Calu3 (cell line): ENCODE measurements around the gene NSUN5. TPM values are rescaled to one million over a fixed set of nuclear protein-coding genes. Genes with fewer than 3 reads are reported as not detected.
"Not testable (repeated sequence)": the region's sequence is repeated elsewhere in the genome, so short reads cannot be mapped to it uniquely, and the experiment has no call there.

Experiments used
- BruUV-seq: library from RNA; stranded (reverse); fragments of 400-500 nt; replicated peaks from 2 replicates; lab custom pipeline; 2021; lab: Mats Ljungman, UMichigan
- CTCF ChIA-PET: fragments of 300-600 bp; sonication (Branson Sonifier 250); formaldehyde crosslinking; loops from one replicate; lab custom pipeline; 2022; ENCODE audit warnings: antibody characterized with exemption; lab: Charles Lee
- DNase-seq: peaks from one replicate; pipeline ENCODE4 v3.0.0; 2022
- H3K27ac Mint-ChIP-seq: one replicate; pipeline ENCODE4 v1.8.0; 2022; ENCODE audit warnings: mixed read lengths; ENCODE audit not compliant: unreplicated experiment
- H3K27me3 Mint-ChIP-seq: one replicate; pipeline ENCODE4 v1.8.0; 2022; ENCODE audit warnings: mixed read lengths; ENCODE audit not compliant: unreplicated experiment
- H3K36me3 Mint-ChIP-seq: one replicate; pipeline ENCODE4 v1.8.0; 2022; ENCODE audit warnings: mild to moderate bottlenecking, moderate library complexity, mixed read lengths; ENCODE audit not compliant: insufficient read depth, unreplicated experiment
- H3K4me1 Mint-ChIP-seq: one replicate; pipeline ENCODE4 v1.8.0; 2022; ENCODE audit warnings: mild to moderate bottlenecking, low read depth, mixed read lengths; ENCODE audit not compliant: unreplicated experiment
- H3K4me3 Mint-ChIP-seq: one replicate; pipeline ENCODE4 v1.8.0; 2022; ENCODE audit warnings: mild to moderate bottlenecking, low read depth, moderate library complexity, mixed read lengths; ENCODE audit not compliant: unreplicated experiment
- H3K9me3 Mint-ChIP-seq: one replicate; pipeline ENCODE4 v1.8.0; 2022; ENCODE audit warnings: low read depth, mixed read lengths; ENCODE audit not compliant: unreplicated experiment
- CTCF ChIP-seq: fragments of 200-600 bp; IDR thresholded peaks from one replicate; pipeline ENCODE4 v1.8.0; 2022; ENCODE audit warnings: antibody characterized with exemption; ENCODE audit not compliant: unreplicated experiment
- intact Hi-C: fragments of 100-400 bp; cut with micrococcal nuclease; formaldehyde crosslinking; loops from one replicate; pipeline ENCODE4 v1.10.0; 2022; ENCODE audit not compliant: unreplicated experiment
- total RNA-seq: library from RNA; stranded (reverse); gene quantifications from 2 replicates; pipeline ENCODE4 v1.2.3, GENCODE V29; 2022

Gene NSUN5
- total RNA-seq, 1 experiment from 2014 or later = 17.5 TPM

GRCh38 chr7:73314271-73314670, 5.6 kb upstream of the NSUN5 start:
- Mint-ChIP-seq H3K9me3 (no peaks in the 10 kb centered on the region), H3K4me3 (no peak overlapping the region), H3K36me3 (no peaks in the 10 kb centered on the region), H3K27ac (no peak overlapping the region), H3K4me1 (no peaks in the 10 kb centered on the region), H3K27me3 (no peaks in the 10 kb centered on the region)
- intact Hi-C loops = no loop called here
- CTCF ChIA-PET = no interaction called here
- TF ChIP-seq CTCF = no peak
- BruUV-seq = no TSS peak
- DNase-seq = no peak

- no peaks in the 10 kb centered on the region for H3K4me1 Mint-ChIP-seq
- H3K4me3 Mint-ChIP-seq = no peak overlapping the region
- intact Hi-C loops = no loop called here
- peaks cover 4% of the 10 kb centered on the region for H3K36me3 Mint-ChIP-seq
- no peak overlapping the region for H3K27ac Mint-ChIP-seq
- H3K9me3 Mint-ChIP-seq = no peaks in the 10 kb centered on the region
- DNase-seq = no peak
- no TSS peak for BruUV-seq
- TF ChIP-seq CTCF = no peak
- CTCF ChIA-PET = no interaction called here
- H3K27me3 Mint-ChIP-seq = no peaks in the 10 kb centered on the region
These were observed 4.9 kb upstream of the NSUN5 start for GRCh38 chr7:73313521-73313906.

GRCh38 chr7:73312831-73313520, 4.3 kb upstream of the NSUN5 start:
- DNase-seq = no peak
- no TSS peak for BruUV-seq
- TF ChIP-seq CTCF = no peak
- Mint-ChIP-seq H3K27ac (no peak overlapping the region), H3K27me3 (no peaks in the 10 kb centered on the region), H3K4me1 (no peaks in the 10 kb centered on the region), H3K36me3 (peaks cover 9% of the 10 kb centered on the region), H3K4me3 (no peak overlapping the region), H3K9me3 (no peaks in the 10 kb centered on the region)
- intact Hi-C loops = no loop called here
- CTCF ChIA-PET = no interaction called here

- H3K27ac Mint-ChIP-seq, H3K4me1 Mint-ChIP-seq, BruUV-seq, CTCF ChIA-PET, intact Hi-C loops, H3K27me3 Mint-ChIP-seq, H3K4me3 Mint-ChIP-seq, DNase-seq, H3K9me3 Mint-ChIP-seq: not testable (repeated sequence)
- peaks cover 14% of the 10 kb centered on the region for H3K36me3 Mint-ChIP-seq
These were observed 2.8 kb upstream of the NSUN5 start for GRCh38 chr7:73311421-73311820.

GRCh38 chr7:73308074-73308664, 457 bp downstream of the NSUN5 start:
- peaks cover 10% of the 10 kb centered on the region for H3K4me1 Mint-ChIP-seq

More at GRCh38 chr7:73308074-73308664, 457 bp downstream of the NSUN5 start:
- Mint-ChIP-seq H3K9me3 (no peaks in the 10 kb centered on the region), H3K4me3 (peak overlapping the region; percentile 74), H3K27me3 (no peaks in the 10 kb centered on the region), H3K27ac (no peak overlapping the region), H3K36me3 (peaks cover 18% of the 10 kb centered on the region)
- TSS peak; percentile 54 for BruUV-seq
- no peak for TF ChIP-seq CTCF
- CTCF ChIA-PET = no interaction called here
- DNase-seq = peak; percentile 10
- intact Hi-C loops = no loop called here
